Fibroblast of lung (primary cell): Measurements from ENCODE around the gene ANO6.

Experiments
- CTCF ChIP-seq, 2 donors: IDR thresholded peaks in 1 of 2; conservative IDR thresholded peaks in 1 of 2; 1 replicate in 1 of 2; 2 replicates in 1 of 2; pipeline ENCODE4 v1.5.1; 2011 to 2012; ENCODE audit warnings: low read length in 2 of 2, control low read depth in 1 of 2, inconsistent platforms in 1 of 2, low read depth in 1 of 2, mild to moderate bottlenecking in 1 of 2
- EZH2 ChIP-seq: IDR thresholded peaks from 2 replicates; pipeline ENCODE4 v1.5.1; 2012; ENCODE audit warnings: low read length, control low read depth, mild to moderate bottlenecking; ENCODE audit errors: missing control alignments

- no peak for TF ChIP-seq CTCF (conservative IDR thresholded peaks at IDR 0.05 in 1 of 2, IDR thresholded peaks at IDR 0.05 in 1 of 2; ENCODE audit: low read depth in 1 of 2, low read length in 2 of 2)
- TF ChIP-seq EZH2, result no peak
Observed at GRCh38 chr12:45292486-45293195, 76.7 kb downstream of the ANO6 start.
